Body of pancreas (tissue), 4 donors: ENCODE data around the gene FNBP1L. TPM values are rescaled to one million over a fixed set of nuclear protein-coding genes. Genes with fewer than 3 reads are reported as not detected.
A peak's percentile ranks its signal among the peaks of the same experiment; 100 is the strongest.

ENCODE experiments used
- ATAC-seq: fragments of 150-250 bp; one replicate; pipeline ENCODE4 v1.9.1; 2016
- DNase-seq, 4 donors: peaks; one replicate each; pipeline ENCODE4 v3.0.0-alpha.2; 2019
- H3K27ac ChIP-seq, 4 donors: fragments of 200-600 bp; sonication (generic); 1 replicate in 3 of 4; 2 replicates in 1 of 4; pipeline versions ENCODE4 v1.5.1 to v1.6.1; 2016 to 2019; ENCODE audit warnings: mild to moderate bottlenecking in 1 of 4, mixed read lengths in 1 of 4, moderate library complexity in 1 of 4
- H3K27me3 ChIP-seq, 2 donors: fragments of 200-600 bp; sonication (generic); one replicate each; pipeline ENCODE4 v1.6.0; 2016; ENCODE audit warnings: mild to moderate bottlenecking in 1 of 2
- H3K36me3 ChIP-seq, 2 donors: fragments of 200-600 bp; sonication (generic); replicated peaks in 1 of 2; 2 replicates each; pipeline ENCODE4 v1.5.1; 2016; ENCODE audit warnings: low read depth in 2 of 2; ENCODE audit not compliant: insufficient read depth in 1 of 2
- H3K4me1 ChIP-seq: fragments of 200-600 bp; sonication (generic); one replicate; pipeline ENCODE4 v1.6.0; 2016
- H3K4me3 ChIP-seq, 2 donors: fragments of 200-600 bp; sonication (generic); 1 replicate in 1 of 2; 2 replicates in 1 of 2; pipeline ENCODE4 v1.5.1; 2016 to 2019
- H3K9me3 ChIP-seq, 3 donors: fragments of 200-600 bp; sonication (generic); 1 replicate in 2 of 3; 2 replicates in 1 of 3; pipeline ENCODE4 v1.5.1; 2016
- POLR2A ChIP-seq, 3 donors: fragments of 450-650 bp; IDR thresholded peaks; one replicate each; pipeline ENCODE4 v1.6.1; 2016; ENCODE audit warnings: antibody characterized with exemption in 3 of 3, mild to moderate bottlenecking in 2 of 3
- WGBS, 2 donors: methylation state at CpG; one replicate each; pipeline ENCODE4 v1.1.5; 2017; 5-methylcytosine and 5-hydroxymethylcytosine counted together
- intact Hi-C: fragments of 100-400 bp; cut with DNase I; formaldehyde crosslinking; loops from one replicate; pipeline ENCODE4 v1.15.1; 2023
- total RNA-seq, 2 donors: library from RNA; depleted of rRNA; stranded (reverse); fragments of >200 nt; gene quantifications; one replicate each; pipeline ENCODE4 v1.1.0, GENCODE V29; 2016
- TF ChIP-seq, protein P1 (sequence below), 7 experiments: fragments of 450-650 bp in 4 of 7; fragments of 200-600 bp in 3 of 7; sonication (generic) in 3 of 7; IDR thresholded peaks; one replicate each; pipeline ENCODE4 v1.5.1; 2016 to 2019; ENCODE audit warnings: antibody characterized with exemption in 7 of 7

Gene FNBP1L
- total RNA-seq, 2 donors from 2014 or later = 23.1 to 32.9 TPM

DNA sequence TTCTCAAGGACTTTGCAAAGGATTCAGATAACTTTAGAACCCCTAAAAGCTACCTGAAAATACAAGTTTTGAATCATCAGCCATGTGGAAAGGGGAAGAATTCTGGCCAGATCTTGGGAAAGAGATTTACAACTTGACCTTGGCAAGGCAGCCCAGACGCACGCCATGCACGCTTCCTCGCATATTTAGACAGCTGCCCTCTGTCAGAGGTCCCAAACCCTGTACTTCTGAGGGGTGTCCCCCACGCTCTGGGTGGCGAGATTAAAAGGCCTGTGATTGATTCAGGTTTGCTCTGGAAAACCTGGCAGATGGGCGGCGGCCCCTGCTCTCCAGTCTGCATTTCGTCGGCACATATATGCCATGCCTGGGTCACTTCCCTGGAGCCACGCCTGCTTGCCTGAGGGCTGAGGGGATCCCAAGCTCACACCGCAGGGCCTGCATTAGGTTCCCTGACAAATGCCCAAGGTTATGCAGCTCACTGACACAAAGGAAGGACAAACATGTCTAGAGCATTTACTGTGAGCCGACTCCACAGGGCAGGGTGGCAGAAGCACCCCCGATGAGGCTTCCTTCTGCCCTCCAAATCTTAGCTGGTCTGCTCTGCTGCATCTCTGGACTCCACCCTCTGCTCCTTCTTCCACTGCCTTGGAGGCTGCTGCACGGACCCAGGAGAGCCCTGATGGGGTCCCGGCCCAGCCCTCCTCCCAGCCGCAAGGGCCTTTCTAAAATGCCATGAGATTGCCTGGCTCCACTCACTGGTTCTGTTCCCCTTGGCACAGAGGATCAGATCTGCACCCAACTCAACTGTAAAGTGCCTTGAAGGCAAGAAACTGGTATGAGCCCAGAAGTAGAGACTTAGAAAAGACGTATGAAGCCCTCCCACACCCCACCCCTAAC lies 129.9 kb downstream of the FNBP1L start:
- WGBS, 2 donors = 58 to 65% methylated on average over 17 to 18 of the region's 18 CpGs
- H3K27ac ChIP-seq = no peak overlapping the region
- no peak for ATAC-seq

DNA sequence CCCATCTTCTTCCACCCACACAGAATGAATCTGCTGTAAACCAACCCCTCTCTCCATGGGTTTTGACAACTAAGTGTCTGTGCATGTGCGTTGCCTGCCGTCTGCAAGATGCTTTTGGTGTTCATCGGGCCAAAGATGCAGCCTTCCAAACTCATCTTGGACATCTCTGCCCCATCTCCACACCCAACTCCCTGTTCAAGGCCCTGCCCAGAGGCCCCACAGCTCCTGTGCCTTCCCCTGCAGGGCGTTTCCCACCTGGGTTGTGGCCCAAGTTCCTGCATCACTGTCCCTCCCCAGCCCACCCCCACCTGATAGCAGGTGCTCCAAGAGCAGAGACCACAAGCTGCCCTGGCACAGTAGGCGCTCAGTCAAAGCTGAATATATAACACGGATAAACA lies 130.5 kb downstream of the FNBP1L start:
- WGBS, 2 donors = 95 to 98% methylated on average over 4 to 5 of the region's 6 CpGs
- intact Hi-C loops = no loop called here
- H3K27ac ChIP-seq = peak overlapping the region in 1 of 4 donors; percentile 33
- no peak overlapping the region for H3K4me3 ChIP-seq
- no peaks in the 10 kb centered on the region for H3K27me3 ChIP-seq
- H3K4me1 ChIP-seq = peaks cover 56% of the 10 kb centered on the region
- no peak for ATAC-seq
- no peak for TF ChIP-seq POLR2A (IDR thresholded peaks at IDR 0.05)
- TF ChIP-seq, protein P1, sequence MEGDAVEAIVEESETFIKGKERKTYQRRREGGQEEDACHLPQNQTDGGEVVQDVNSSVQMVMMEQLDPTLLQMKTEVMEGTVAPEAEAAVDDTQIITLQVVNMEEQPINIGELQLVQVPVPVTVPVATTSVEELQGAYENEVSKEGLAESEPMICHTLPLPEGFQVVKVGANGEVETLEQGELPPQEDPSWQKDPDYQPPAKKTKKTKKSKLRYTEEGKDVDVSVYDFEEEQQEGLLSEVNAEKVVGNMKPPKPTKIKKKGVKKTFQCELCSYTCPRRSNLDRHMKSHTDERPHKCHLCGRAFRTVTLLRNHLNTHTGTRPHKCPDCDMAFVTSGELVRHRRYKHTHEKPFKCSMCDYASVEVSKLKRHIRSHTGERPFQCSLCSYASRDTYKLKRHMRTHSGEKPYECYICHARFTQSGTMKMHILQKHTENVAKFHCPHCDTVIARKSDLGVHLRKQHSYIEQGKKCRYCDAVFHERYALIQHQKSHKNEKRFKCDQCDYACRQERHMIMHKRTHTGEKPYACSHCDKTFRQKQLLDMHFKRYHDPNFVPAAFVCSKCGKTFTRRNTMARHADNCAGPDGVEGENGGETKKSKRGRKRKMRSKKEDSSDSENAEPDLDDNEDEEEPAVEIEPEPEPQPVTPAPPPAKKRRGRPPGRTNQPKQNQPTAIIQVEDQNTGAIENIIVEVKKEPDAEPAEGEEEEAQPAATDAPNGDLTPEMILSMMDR (IDR thresholded peaks at IDR 0.05) = no peak
- peaks cover 0 to 2% of the 10 kb centered on the region in 2 donors for H3K36me3 ChIP-seq
- no peaks in the 10 kb centered on the region for H3K9me3 ChIP-seq
- DNase-seq = no peak

More for the DNA sequence above, 129.9 kb downstream of the FNBP1L start:
- H3K36me3 ChIP-seq = peaks cover 0 to 2% of the 10 kb centered on the region in 2 donors
- H3K4me1 ChIP-seq = peaks cover 50% of the 10 kb centered on the region
- no peak for TF ChIP-seq POLR2A (IDR thresholded peaks at IDR 0.05)
- H3K27me3 ChIP-seq = no peaks in the 10 kb centered on the region
- intact Hi-C loops = no loop called here
- no peaks in the 10 kb centered on the region for H3K9me3 ChIP-seq
- DNase-seq = no peak
- no peak overlapping the region for H3K4me3 ChIP-seq

DNA sequence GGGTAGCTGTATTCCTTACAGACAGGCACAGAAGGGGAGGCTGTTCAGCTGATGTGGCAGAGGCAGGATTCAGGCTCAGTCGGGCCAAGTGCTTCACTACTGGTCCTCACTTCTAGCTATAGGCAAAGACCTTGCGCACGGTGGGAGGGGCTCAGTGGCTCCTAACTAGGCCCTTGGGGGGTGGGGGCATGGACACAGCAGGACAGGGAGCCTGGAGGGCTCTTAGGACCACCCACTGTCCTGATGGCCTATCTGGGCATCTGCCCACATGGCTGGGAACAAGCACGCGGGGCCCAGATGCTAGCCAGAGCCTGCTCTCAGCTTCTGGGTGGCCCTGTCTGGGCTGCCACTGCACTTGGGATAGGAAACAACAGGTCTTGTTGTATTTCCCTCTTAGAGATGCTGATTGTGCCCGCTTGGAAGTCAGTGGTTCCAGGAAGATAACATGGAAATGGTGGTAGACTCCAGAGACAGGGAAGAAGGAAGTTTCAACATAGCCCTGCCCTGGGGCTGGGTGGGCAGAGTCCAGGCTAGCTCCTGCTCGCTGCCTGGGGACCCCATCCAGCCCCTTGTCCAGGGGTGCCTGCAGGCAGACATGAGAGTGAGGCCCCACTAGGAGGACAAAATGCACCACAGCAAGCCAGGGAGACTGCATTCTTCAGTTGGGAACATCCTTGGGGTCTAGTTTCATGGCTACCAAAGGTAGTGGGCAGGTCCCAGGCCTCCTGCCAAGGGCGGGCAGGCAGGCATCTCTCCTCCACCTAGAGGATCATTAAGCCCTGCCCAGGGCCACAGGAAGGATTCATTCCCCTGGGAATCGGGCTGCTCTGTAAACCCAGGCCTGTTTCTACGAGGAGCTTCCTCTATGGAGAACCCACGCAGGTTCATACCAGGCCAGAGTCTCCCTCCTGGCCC lies 131.2 kb downstream of the FNBP1L start:
- DNase-seq = no peak
- 86 to 88% methylated on average over 10 to 11 of the region's 11 CpGs for WGBS, 2 donors
- H3K9me3 ChIP-seq = no peaks in the 10 kb centered on the region
- no peak overlapping the region for H3K4me3 ChIP-seq
- intact Hi-C loops = no loop called here
- no peaks in the 10 kb centered on the region for H3K27me3 ChIP-seq
- ATAC-seq = no peak
- peaks cover 0 to 2% of the 10 kb centered on the region in 2 donors for H3K36me3 ChIP-seq
- peak overlapping the region; percentile 33 to 77 (median 54) for H3K27ac ChIP-seq
- no peak for TF ChIP-seq POLR2A (IDR thresholded peaks at IDR 0.05)
- TF ChIP-seq, protein P1 (IDR thresholded peaks at IDR 0.05) = no peak
- H3K4me1 ChIP-seq = peaks cover 57% of the 10 kb centered on the region

DNA sequence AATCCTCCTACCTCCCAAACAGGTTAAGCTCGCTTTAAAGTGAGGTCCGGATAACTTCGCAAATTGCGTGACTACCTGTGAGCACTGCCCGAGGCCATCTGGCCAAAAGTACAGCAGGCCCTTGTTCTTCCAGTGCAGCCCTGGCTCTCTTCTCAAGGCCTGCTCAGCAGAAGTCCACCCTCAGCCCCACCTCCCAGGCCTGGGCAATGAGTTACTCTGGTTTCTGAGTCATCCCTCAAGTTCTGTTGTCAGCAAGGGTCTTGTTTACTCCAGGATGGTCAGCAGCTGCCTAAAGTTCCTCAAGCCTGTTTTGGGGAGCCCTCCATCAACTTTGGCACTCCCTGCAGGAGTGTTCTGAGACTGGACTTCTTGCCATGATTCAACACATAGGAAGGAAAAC lies 132.0 kb downstream of the FNBP1L start:
- Histone ChIP-seq H3K4me1 (peaks cover 64% of the 10 kb centered on the region), H3K27ac (peak overlapping the region; percentile 33 to 77 (median 54)), H3K36me3 (peaks cover 0 to 2% of the 10 kb centered on the region in 2 donors), H3K4me3 (no peak overlapping the region), H3K9me3 (no peaks in the 10 kb centered on the region), H3K27me3 (no peaks in the 10 kb centered on the region)
- intact Hi-C loops = no loop called here
- DNase-seq (peak; percentile 36 to 81 (median 61)), ATAC-seq (peak; percentile 62)
- 51 to 57% methylated on average over 3 to 5 of the region's 5 CpGs for WGBS, 2 donors
- TF ChIP-seq POLR2A (IDR thresholded peaks at IDR 0.05) = peak in 1 of 3 donors; percentile 17
- TF ChIP-seq, protein P1 (IDR thresholded peaks at IDR 0.05) = no peak
